Mucosa of descending colon (tissue), 3 donors: Measurements from ENCODE around the gene CD63. TPM values are rescaled to one million over a fixed set of nuclear protein-coding genes. Genes with fewer than 3 reads are reported as not detected.

ENCODE experiments used
- ATAC-seq: fragments of 200-7000 bp; cut with Tn5 transposase; one replicate; pipeline ENCODE4 v1.9.1; 2020; ENCODE audit warnings: mild to moderate bottlenecking, moderate library complexity
- DNase-seq, 3 donors: peaks; one replicate each; pipeline ENCODE4 v3.0.0-alpha.2; 2020
- H3K36me3 ChIP-seq: fragments of 200-600 bp; one replicate; pipeline ENCODE4 v1.8.0; 2021; ENCODE audit warnings: low read depth, mild to moderate bottlenecking
- H3K4me1 ChIP-seq: fragments of 200-600 bp; one replicate; pipeline ENCODE4 v1.8.0; 2021; ENCODE audit warnings: low read depth, mild to moderate bottlenecking
- H3K4me3 ChIP-seq: fragments of 200-600 bp; one replicate; pipeline ENCODE4 v1.8.0; 2021; ENCODE audit warnings: mild to moderate bottlenecking
- H3K9me3 ChIP-seq: fragments of 200-600 bp; one replicate; pipeline ENCODE4 v1.8.0; 2021; ENCODE audit warnings: mild to moderate bottlenecking
- intact Hi-C, 2 donors: fragments of 100-400 bp; cut with DNase I in 1 of 2; cut with micrococcal nuclease in 1 of 2; formaldehyde crosslinking; loops; one replicate each; pipeline versions ENCODE4 v1.11.0 to v1.11.1; 2022; cut with DNase I, micrococcal nuclease
- total RNA-seq, 3 donors: library from RNA; stranded (reverse); fragmentation: NEBNext Ultra II Directional in 2 of 3; extraction: Animal tissue kit (Norgen Biotek cat#: 25700) in 2 of 3; gene quantifications; one replicate each; pipeline versions ENCODE4 v1.2.1 to v1.2.4, GENCODE V29; 2021 to 2023
- TF ChIP-seq, protein P1 (sequence below): fragments of 200-600 bp; IDR thresholded peaks from one replicate; pipeline ENCODE4 v1.8.0; 2022; ENCODE audit warnings: antibody characterized with exemption, mild to moderate bottlenecking
- donor health status: DM: no; HTN: no; CAD: no; lungs with moderate emphysema.
- donor health status: DM: no; HTN: no; CAD: no.
- donor health status: DM: no; HTN: yes; CAD: no.

The CD63 gene
- total RNA-seq, 3 donors from 2014 or later, result 992 to 1,177 (median 1,016) TPM

- no peak for ATAC-seq
- Histone ChIP-seq H3K4me1 (peaks cover 15% of the 10 kb centered on the region), H3K9me3 (no peaks in the 10 kb centered on the region), H3K4me3 (no peak overlapping the region), H3K36me3 (no peaks in the 10 kb centered on the region)
- no peak for DNase-seq
- intact Hi-C loops, result no loop called here
- TF ChIP-seq, protein P1, sequence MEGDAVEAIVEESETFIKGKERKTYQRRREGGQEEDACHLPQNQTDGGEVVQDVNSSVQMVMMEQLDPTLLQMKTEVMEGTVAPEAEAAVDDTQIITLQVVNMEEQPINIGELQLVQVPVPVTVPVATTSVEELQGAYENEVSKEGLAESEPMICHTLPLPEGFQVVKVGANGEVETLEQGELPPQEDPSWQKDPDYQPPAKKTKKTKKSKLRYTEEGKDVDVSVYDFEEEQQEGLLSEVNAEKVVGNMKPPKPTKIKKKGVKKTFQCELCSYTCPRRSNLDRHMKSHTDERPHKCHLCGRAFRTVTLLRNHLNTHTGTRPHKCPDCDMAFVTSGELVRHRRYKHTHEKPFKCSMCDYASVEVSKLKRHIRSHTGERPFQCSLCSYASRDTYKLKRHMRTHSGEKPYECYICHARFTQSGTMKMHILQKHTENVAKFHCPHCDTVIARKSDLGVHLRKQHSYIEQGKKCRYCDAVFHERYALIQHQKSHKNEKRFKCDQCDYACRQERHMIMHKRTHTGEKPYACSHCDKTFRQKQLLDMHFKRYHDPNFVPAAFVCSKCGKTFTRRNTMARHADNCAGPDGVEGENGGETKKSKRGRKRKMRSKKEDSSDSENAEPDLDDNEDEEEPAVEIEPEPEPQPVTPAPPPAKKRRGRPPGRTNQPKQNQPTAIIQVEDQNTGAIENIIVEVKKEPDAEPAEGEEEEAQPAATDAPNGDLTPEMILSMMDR, result no peak
These were observed 23.7 kb downstream of the CD63 start for GRCh38 chr12:55704824-55705718.

DNA sequence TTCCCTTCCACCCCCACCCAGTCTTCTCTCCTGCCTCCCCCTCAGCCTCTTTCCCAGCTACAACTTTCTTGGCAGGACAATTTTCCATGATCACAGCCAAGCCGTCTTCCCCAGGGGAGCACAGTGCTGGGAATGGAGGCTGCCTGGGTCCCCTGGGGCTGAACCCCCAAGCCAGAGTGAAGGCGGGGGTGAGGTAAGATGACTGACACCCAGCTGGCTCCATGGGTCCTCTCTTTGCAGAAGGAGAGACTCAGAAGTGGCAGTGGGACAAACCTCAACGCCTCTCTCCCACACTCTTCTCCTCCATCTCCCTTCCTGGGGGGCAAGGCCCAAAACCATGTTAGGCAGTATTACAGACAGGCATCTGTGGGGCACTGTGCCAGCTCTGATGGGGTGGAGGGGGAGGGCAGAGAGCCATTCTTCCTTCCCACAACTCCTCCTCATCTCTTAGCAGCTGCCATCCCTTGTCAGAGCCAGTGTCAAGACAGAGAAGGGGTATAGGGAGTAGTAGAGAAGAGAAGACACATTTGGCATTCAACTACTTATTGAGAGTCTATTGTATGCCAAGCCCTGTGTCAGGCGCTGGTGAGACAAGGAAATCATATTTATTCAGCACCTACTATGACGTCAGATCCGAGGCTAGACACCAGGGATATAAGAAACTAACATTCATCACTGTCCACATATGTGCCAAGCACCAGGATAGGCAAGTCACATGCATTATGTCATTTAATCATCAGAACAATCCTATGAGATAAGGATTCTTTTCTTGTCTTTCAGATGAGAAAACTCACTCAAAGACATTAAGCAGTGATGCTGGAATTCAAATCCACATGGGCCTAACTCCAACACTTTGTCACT, 24.7 kb downstream of the CD63 start:
- TF ChIP-seq, protein P1, result no peak
- Histone ChIP-seq H3K36me3 (no peaks in the 10 kb centered on the region), H3K4me1 (peaks cover 15% of the 10 kb centered on the region), H3K4me3 (no peak overlapping the region), H3K9me3 (no peaks in the 10 kb centered on the region)
- intact Hi-C loops, result no loop called here
- DNase-seq, result peak in 1 of 3 donors; percentile 25
- ATAC-seq, result no peak

DNA sequence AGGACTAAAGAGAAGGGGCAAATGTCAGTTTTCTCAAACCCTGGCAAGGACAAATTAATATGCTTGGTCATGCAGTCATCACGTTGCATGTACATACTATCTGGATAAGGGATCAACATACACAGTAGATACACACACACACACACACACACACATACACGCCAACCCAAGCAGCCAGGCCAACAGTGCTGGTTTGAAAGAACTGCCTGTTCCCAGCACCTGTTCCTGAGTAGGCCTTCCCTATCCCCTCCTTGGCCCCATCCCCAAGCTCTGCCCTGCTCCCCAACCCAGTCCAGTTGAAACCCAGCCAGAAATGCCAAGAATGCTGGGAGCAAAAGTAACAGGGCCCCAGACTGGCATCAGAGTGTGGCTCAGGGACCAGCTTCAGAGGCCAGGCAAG, 25.5 kb downstream of the CD63 start:
- no peaks in the 10 kb centered on the region for H3K9me3 ChIP-seq
- ATAC-seq, result no peak
- H3K4me3 ChIP-seq, result no peak overlapping the region
- DNase-seq, result peak in 1 of 3 donors; percentile 20
- no peaks in the 10 kb centered on the region for H3K36me3 ChIP-seq
- intact Hi-C loops, result no loop called here
- H3K4me1 ChIP-seq, result peaks cover 10% of the 10 kb centered on the region
- TF ChIP-seq, protein P1, result no peak

DNA sequence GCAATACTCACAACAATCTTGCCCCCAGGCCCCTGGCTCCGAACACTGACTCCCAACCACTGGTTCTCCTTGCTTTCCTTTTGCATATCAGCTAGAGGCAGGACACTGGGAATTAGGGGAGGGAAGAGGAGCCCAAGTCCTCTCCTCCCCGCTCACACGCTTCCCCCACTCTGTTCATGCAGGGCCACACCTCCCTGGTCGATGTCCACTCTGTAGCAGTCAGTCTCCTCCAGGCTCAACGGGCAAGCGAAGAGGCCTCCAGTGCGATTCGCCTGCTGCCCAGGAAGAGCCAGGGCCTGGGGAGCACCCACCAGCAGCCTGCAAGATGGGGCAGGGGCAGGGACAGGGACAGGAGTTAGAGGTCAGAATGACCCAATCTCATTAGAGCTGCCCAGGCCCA, 25.9 kb downstream of the CD63 start:
- DNase-seq (peak in 1 of 3 donors; percentile 17), ATAC-seq (no peak)
- peaks cover 6% of the 10 kb centered on the region for H3K4me1 ChIP-seq
- intact Hi-C loops, result no loop called here
- no peaks in the 10 kb centered on the region for H3K9me3 ChIP-seq
- no peaks in the 10 kb centered on the region for H3K36me3 ChIP-seq
- TF ChIP-seq, protein P1, result no peak
- no peak overlapping the region for H3K4me3 ChIP-seq

GRCh38 chr12:55700255-55701018, 28.4 kb downstream of the CD63 start:
- no peaks in the 10 kb centered on the region for H3K36me3 ChIP-seq
- DNase-seq (peak in 1 of 3 donors; percentile 13), ATAC-seq (no peak)
- H3K9me3 ChIP-seq, result no peaks in the 10 kb centered on the region
- TF ChIP-seq, protein P1, result no peak
- H3K4me1 ChIP-seq, result no peaks in the 10 kb centered on the region
- intact Hi-C loops, result no loop called here
- H3K4me3 ChIP-seq, result no peak overlapping the region
